Measurements from ENCODE around the gene CARD10.

The CARD10 gene

GRCh38 chr22:37525746-37526350 lies 6.6 kb upstream of the CARD10 start:
- no peak for DNase-seq

- DNase-seq, result no peak
These were observed 6.0 kb upstream of the CARD10 start for GRCh38 chr22:37525073-37525745.

- no peak for DNase-seq
These were observed 3.3 kb upstream of the CARD10 start for GRCh38 chr22:37522482-37522881.

- DNase-seq, result no peak
These were observed 2.1 kb upstream of the CARD10 start for GRCh38 chr22:37521236-37521739.

- no peak for DNase-seq
These were observed 1.6 kb upstream of the CARD10 start for GRCh38 chr22:37520776-37521191.

GRCh38 chr22:37518509-37519267 lies 527 bp downstream of the CARD10 start:
- peak; percentile 63 for DNase-seq

GRCh38 chr22:37517826-37518450 lies 1.3 kb downstream of the CARD10 start:
- no peak for DNase-seq

- DNase-seq, result no peak
These were observed 2.8 kb downstream of the CARD10 start for GRCh38 chr22:37516456-37516855.

GRCh38 chr22:37515901-37516300 lies 3.3 kb downstream of the CARD10 start:
- no peak for DNase-seq

- DNase-seq, result no peak
These were observed 4.6 kb downstream of the CARD10 start for GRCh38 chr22:37514526-37515051.

- DNase-seq, result no peak
These were observed 7.7 kb downstream of the CARD10 start for GRCh38 chr22:37511395-37512104.

- DNase-seq, result no peak
These were observed 9.1 kb downstream of the CARD10 start for GRCh38 chr22:37510091-37510490.

- DNase-seq, result no peak
These were observed 10.0 kb downstream of the CARD10 start for GRCh38 chr22:37509059-37509860.

- no peak for DNase-seq
These were observed 10.7 kb downstream of the CARD10 start for GRCh38 chr22:37508431-37508992.

GRCh38 chr22:37507731-37508130 lies 11.5 kb downstream of the CARD10 start:
- DNase-seq, result no peak

GRCh38 chr22:37505989-37506388 lies 13.2 kb downstream of the CARD10 start:
- DNase-seq, result no peak

GRCh38 chr22:37505565-37505964 lies 13.7 kb downstream of the CARD10 start:
- DNase-seq, result no peak

GRCh38 chr22:37504964-37505363 lies 14.3 kb downstream of the CARD10 start:
- DNase-seq, result no peak

- DNase-seq, result no peak
These were observed 15.4 kb downstream of the CARD10 start for GRCh38 chr22:37503850-37504249.

GRCh38 chr22:37503183-37503683 lies 16.0 kb downstream of the CARD10 start:
- no peak for DNase-seq
